A549 (cell line): Measurements from ENCODE around the gene PLCH2. TPM values are rescaled to one million over a fixed set of nuclear protein-coding genes. Genes with fewer than 3 reads are reported as not detected.

ENCODE experiments used
- ATAC-seq, 2 experiments: fragments of 200-7000 bp in 1 of 2; fragments of >200 bp in 1 of 2; cut with Nextera tagmentation in 1 of 2; cut with Tn5 transposase in 1 of 2; 3 replicates each; pipeline versions ENCODE4 v1.8.0 to v1.9.1; 2018 to 2020; ENCODE audit warnings: mild to moderate bottlenecking in 1 of 2, moderate library complexity in 1 of 2
- CTCF ChIA-PET: fragments of 300-600 bp; sonication (Branson Sonifier 250); formaldehyde crosslinking; extraction: SDS; loops from one replicate; lab custom pipeline; 2021; ENCODE audit warnings: antibody characterized with exemption, inconsistent platforms; lab: Yijun Ruan, JAX
- POLR2A ChIA-PET: fragments of 350-600 bp; formaldehyde crosslinking; extraction: SDS; loops from one replicate; lab custom pipeline; 2021; ENCODE audit warnings: antibody characterized with exemption, inconsistent platforms; lab: Yijun Ruan, JAX
- DNase-seq, 2 experiments: peaks; one replicate each; pipeline versions ENCODE4 v3.0.0 to v3.0.0-alpha.2; 2011 to 2016; ENCODE audit warnings: low read depth in 1 of 2, low spot score in 1 of 2
- FAIRE-seq: peaks from 2 replicates; lab custom pipeline; 2011; peaks lifted over from hg19 to GRCh38; lab: Jason Lieb, UNC
- H3K27ac ChIP-seq, 2 experiments: fragments of >200 bp; sonication (Bioruptor Twin); formaldehyde crosslinking; 3 replicates each; pipeline ENCODE4 v1.5.1; 2016 to 2017
- H3K4me1 ChIP-seq: fragments of >200 bp; sonication (Bioruptor Twin); formaldehyde crosslinking; 3 replicates; pipeline ENCODE4 v1.6.1; 2016
- H3K4me2 ChIP-seq: fragments of >200 bp; sonication (Bioruptor Twin); formaldehyde crosslinking; 3 replicates; pipeline ENCODE4 v1.6.1; 2016
- H3K4me3 ChIP-seq: fragments of >200 bp; sonication (Bioruptor Twin); formaldehyde crosslinking; 3 replicates; pipeline ENCODE4 v1.5.1; 2016
- H3K9me3 ChIP-seq: fragments of >200 bp; sonication (Bioruptor Twin); formaldehyde crosslinking; 3 replicates; pipeline ENCODE4 v1.6.1; 2016
- ATOH8 ChIP-seq: fragments of 250-450 bp; sonication (Bioruptor Pico); IDR thresholded peaks from 2 replicates; pipeline ENCODE4 v1.5.0; 2020; ENCODE audit warnings: low read depth, mild to moderate bottlenecking, moderate library complexity
- CBX2 ChIP-seq: fragments of 200-600 bp; sonication (generic); IDR thresholded peaks from 2 replicates; pipeline ENCODE4 v1.6.1; 2016; ENCODE audit warnings: low read depth, mild to moderate bottlenecking, borderline replicate concordance
- CBX8 ChIP-seq: fragments of 200-600 bp; sonication (generic); IDR thresholded peaks from 2 replicates; pipeline ENCODE4 v1.6.1; 2016
- CTCF ChIP-seq: fragments of >200 bp; sonication (Bioruptor Twin); formaldehyde crosslinking; IDR thresholded peaks from 3 replicates; pipeline ENCODE4 v1.5.1; 2016
- EHF ChIP-seq: fragments of 250-450 bp; sonication (Bioruptor Pico); IDR thresholded peaks from 2 replicates; pipeline ENCODE4 v1.5.0; 2020; ENCODE audit warnings: mild to moderate bottlenecking
- EHMT2 ChIP-seq: fragments of 200-600 bp; sonication (generic); IDR thresholded peaks from 2 replicates; pipeline ENCODE4 v1.6.1; 2016; ENCODE audit warnings: antibody characterized with exemption, low read depth, mild to moderate bottlenecking, moderate library complexity
- FOSB ChIP-seq: fragments of 250-450 bp; sonication (Bioruptor Pico); IDR thresholded peaks from 2 replicates; pipeline ENCODE4 v1.5.0; 2020; ENCODE audit warnings: mild to moderate bottlenecking, moderate library complexity
- FOSL2 ChIP-seq, 2 experiments: fragments of 450-650 bp in 1 of 2; fragments of >200 bp in 1 of 2; sonication (Bioruptor Twin) in 1 of 2; formaldehyde crosslinking; IDR thresholded peaks; 2 replicates each; pipeline versions ENCODE4 v1.5.0 to v1.6.1; 2016 to 2020; ENCODE audit warnings: mild to moderate bottlenecking in 1 of 2, moderate library complexity in 1 of 2
- HES2 ChIP-seq: fragments of >200 bp; sonication (Bioruptor Twin); formaldehyde crosslinking; IDR thresholded peaks from 2 replicates; pipeline ENCODE4 v1.6.1; 2016
- HOXB13 ChIP-seq: fragments of 250-450 bp; sonication (Bioruptor Pico); IDR thresholded peaks from 2 replicates; pipeline ENCODE4 v1.5.0; 2020; ENCODE audit warnings: low read depth, mild to moderate bottlenecking, moderate library complexity
- MAFK ChIP-seq: fragments of 450-650 bp; IDR thresholded peaks from 2 replicates; pipeline ENCODE4 v1.6.1; 2014; ENCODE audit not compliant: partially characterized antibody
- NR3C1 ChIP-seq: fragments of >200 bp; sonication (Bioruptor Twin); formaldehyde crosslinking; IDR thresholded peaks from 3 replicates; pipeline ENCODE4 v1.6.1; 2017
- PBX3 ChIP-seq: IDR thresholded peaks from 2 replicates; pipeline ENCODE4 v1.6.1; 2012
- RAD21 ChIP-seq, 2 experiments: fragments of >200 bp in 1 of 2; sonication (Bioruptor Twin) in 1 of 2; formaldehyde crosslinking in 1 of 2; IDR thresholded peaks in 1 of 2; conservative IDR thresholded peaks in 1 of 2; 2 replicates in 1 of 2; 3 replicates in 1 of 2; pipeline ENCODE4 v1.6.1; 2012 to 2018; ENCODE audit warnings: inconsistent platforms in 1 of 2
- RARB ChIP-seq: fragments of 250-450 bp; sonication (Bioruptor Pico); IDR thresholded peaks from 2 replicates; pipeline ENCODE4 v1.8.0; 2021; ENCODE audit warnings: mild to moderate bottlenecking, moderate library complexity
- SMC3 ChIP-seq: fragments of >200 bp; sonication (Bioruptor Twin); formaldehyde crosslinking; IDR thresholded peaks from 3 replicates; pipeline ENCODE4 v1.6.1; 2018; ENCODE audit warnings: inconsistent platforms
- SREBF2 ChIP-seq: fragments of 450-650 bp; IDR thresholded peaks from 2 replicates; pipeline ENCODE4 v1.6.1; 2014; ENCODE audit warnings: mild to moderate bottlenecking, moderate library complexity
- TFCP2L1 ChIP-seq: fragments of 250-450 bp; sonication (Bioruptor Pico); IDR thresholded peaks from 2 replicates; pipeline ENCODE4 v1.5.0; 2021; ENCODE audit warnings: mild to moderate bottlenecking
- TP53 ChIP-seq: fragments of 250-450 bp; sonication (Bioruptor Pico); IDR thresholded peaks from 2 replicates; pipeline ENCODE4 v1.5.0; 2021; ENCODE audit warnings: mild to moderate bottlenecking, moderate library complexity
- ZC3H11A ChIP-seq: fragments of 450-650 bp; IDR thresholded peaks from 2 replicates; pipeline ENCODE4 v1.6.1; 2014; ENCODE audit warnings: antibody characterized with exemption, mild to moderate bottlenecking
- ZNF302 ChIP-seq: fragments of 250-450 bp; sonication (Bioruptor Pico); IDR thresholded peaks from 2 replicates; pipeline ENCODE4 v1.9.0; 2021; ENCODE audit warnings: inconsistent platforms, mild to moderate bottlenecking, moderate library complexity
- WGBS: methylation state at CpG from one replicate; pipeline ENCODE4 v1.1.6; 2017; ENCODE audit errors: missing lambda C conversion rate; 5-methylcytosine and 5-hydroxymethylcytosine counted together
- polyA plus RNA-seq, 4 experiments: library from polyadenylated mRNA; depleted of rRNA in 3 of 4; stranded (reverse); fragments of >200 nt; fragmentation: RNase III in 1 of 4; extraction: RNeasy Plus Mini Kit Qiagen cat#74134 plus additional on column Dnase treatment in 1 of 4; gene quantifications; 2 replicates in 3 of 4; 3 replicates in 1 of 4; pipeline ENCODE4 v1.2.3, GENCODE V29; 2011 to 2017
- TF ChIP-seq, protein P1 (sequence below): fragments of >200 bp; sonication (Bioruptor Twin); formaldehyde crosslinking; IDR thresholded peaks from 3 replicates; pipeline ENCODE4 v1.6.1; 2016

Gene PLCH2
- polyA plus RNA-seq, 2 of the 4 experiments (the other 2 are of a cell fraction), result 0.10 to 0.18 TPM

DNA sequence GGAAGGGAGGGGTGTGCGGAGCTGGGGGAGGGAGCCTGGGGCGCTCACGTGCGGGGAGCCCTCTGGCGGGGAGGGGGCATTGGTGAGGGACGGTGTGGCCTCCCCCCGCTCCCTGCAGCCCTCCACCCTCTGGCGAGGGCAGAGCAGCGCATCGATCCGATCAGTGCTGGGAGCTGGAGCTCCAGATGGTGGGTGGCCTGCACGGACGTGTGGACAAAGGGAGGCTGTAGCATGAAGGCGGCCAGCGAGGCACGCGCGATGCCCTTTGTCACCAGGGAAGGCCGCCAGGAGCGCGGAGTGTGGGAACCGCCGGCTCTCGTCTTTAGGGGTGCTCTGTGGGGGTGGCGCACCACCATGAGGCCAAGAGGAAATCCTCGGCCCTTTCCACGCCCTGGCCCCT is 59.4 kb downstream of the PLCH2 start:
- DNase-seq (no peak), ATAC-seq (no peak), FAIRE-seq (no peak)
- Histone ChIP-seq H3K9me3 (no peaks in the 10 kb centered on the region), H3K4me3 (no peak overlapping the region), H3K4me2 (peak overlapping the region; percentile 66), H3K27ac (peak overlapping the region; percentile 69 to 85), H3K4me1 (peaks cover 28% of the 10 kb centered on the region)
- TF ChIP-seq SMC3 (no peak), EHMT2 (no peak), HOXB13 (CRISPR knock-in tag) (no peak), FOSB (CRISPR knock-in tag) (no peak), SREBF2 (no peak), EHF (CRISPR knock-in tag) (no peak), NR3C1 (no peak), ZNF302 (CRISPR knock-in tag) (no peak), TFCP2L1 (CRISPR knock-in tag) (no peak), TP53 (CRISPR knock-in tag) (no peak), HES2 (no peak), CBX8 (no peak), ATOH8 (no peak), ZC3H11A (no peak), CBX2 (no peak), RAD21 (conservative IDR thresholded peaks at IDR 0.05 in 1 of 2, IDR thresholded peaks at IDR 0.05 in 1 of 2) (no peak), FOSL2 (IDR thresholded peaks at IDR 0.05) (no peak), FOSL2 (CRISPR knock-in tag; IDR thresholded peaks at IDR 0.05) (no peak), RARB (CRISPR knock-in tag) (no peak)
- TF ChIP-seq, protein P1, sequence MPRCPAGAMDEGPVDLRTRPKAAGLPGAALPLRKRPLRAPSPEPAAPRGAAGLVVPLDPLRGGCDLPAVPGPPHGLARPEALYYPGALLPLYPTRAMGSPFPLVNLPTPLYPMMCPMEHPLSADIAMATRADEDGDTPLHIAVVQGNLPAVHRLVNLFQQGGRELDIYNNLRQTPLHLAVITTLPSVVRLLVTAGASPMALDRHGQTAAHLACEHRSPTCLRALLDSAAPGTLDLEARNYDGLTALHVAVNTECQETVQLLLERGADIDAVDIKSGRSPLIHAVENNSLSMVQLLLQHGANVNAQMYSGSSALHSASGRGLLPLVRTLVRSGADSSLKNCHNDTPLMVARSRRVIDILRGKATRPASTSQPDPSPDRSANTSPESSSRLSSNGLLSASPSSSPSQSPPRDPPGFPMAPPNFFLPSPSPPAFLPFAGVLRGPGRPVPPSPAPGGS, result no peak
- POLR2A ChIA-PET, result no interaction called here
- WGBS, result 97% methylated on average over 18 of the region's 27 CpGs
- CTCF ChIA-PET, result interaction anchor here (1.3 to 1.8 kb wide), 5 partner anchors 8 to 121 kb away, joined by 3 to 8 read pairs (median 4); partner anchors contain the start of gene PANK4

DNA sequence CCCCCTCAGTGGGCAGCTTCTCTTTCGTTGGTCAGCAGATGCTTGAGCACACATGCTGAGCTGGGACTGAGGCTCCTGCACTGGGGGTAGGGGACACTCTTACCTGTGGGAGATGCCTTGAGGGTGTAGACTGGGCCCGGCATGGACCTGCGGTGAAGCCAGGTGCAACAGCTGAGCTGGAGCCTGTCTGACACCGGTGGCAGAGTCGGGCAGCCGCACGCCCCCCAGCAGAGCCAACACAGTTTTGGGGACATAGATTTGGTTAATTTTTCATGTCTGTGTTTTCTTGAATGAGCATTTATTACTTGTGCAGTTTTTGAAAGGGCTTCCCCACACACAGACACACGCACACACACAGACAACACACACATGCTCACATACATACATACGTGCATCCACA is 59.9 kb downstream of the PLCH2 start:
- Histone ChIP-seq H3K4me3 (no peak overlapping the region), H3K9me3 (no peaks in the 10 kb centered on the region)
- TF ChIP-seq CTCF (no peak), PBX3 (no peak), MAFK (no peak), HES2 (no peak)
- TF ChIP-seq, all 56 proteins: peak for 0
- Histone ChIP-seq H3K27ac (peak overlapping the region; percentile 69 to 85; a peak in 4 of 6 replicates), H3K4me2 (no peak overlapping the region), H3K4me1 (peaks cover 28% of the 10 kb centered on the region)
- ChIA-PET CTCF (interaction anchor here (1.3 to 1.8 kb wide), 4 partner anchors 9 to 121 kb away, joined by 4 to 8 read pairs (median 5); partner anchors contain the start of gene PANK4), POLR2A (no interaction called here)
- no peak for FAIRE-seq
- no peak for DNase-seq
- 96% methylated on average over 8 of the region's 9 CpGs for WGBS
- ATAC-seq, result no peak
